NB4 (cell line): ENCODE data around the gene UBN1.
A peak's percentile ranks its signal among the peaks of the same experiment; 100 is the strongest.

Source experiments
- DNase-seq: peaks from one replicate; pipeline ENCODE4 v3.0.0; 2010; ENCODE audit warnings: low read depth
- H3K4me3 ChIP-seq: one replicate; pipeline ENCODE4 v1.5.1; 2011; ENCODE audit warnings: mild to moderate bottlenecking, low read depth, low read length, moderate library complexity
- MYC ChIP-seq: IDR thresholded peaks from 2 replicates; pipeline ENCODE4 v1.6.1; 2011; ENCODE audit warnings: low read depth, low read length
- POLR2A ChIP-seq: IDR thresholded peaks from 2 replicates; pipeline ENCODE4 v1.6.1; 2011; ENCODE audit warnings: mild to moderate bottlenecking; ENCODE audit not compliant: insufficient read length; ENCODE audit errors: extremely low read depth
- TF ChIP-seq, protein P1 (sequence below): IDR thresholded peaks from 2 replicates; pipeline ENCODE4 v1.6.1; 2011; ENCODE audit warnings: low read depth, low read length
- TF ChIP-seq, protein P2 (sequence below): IDR thresholded peaks from one replicate; pipeline ENCODE4 v1.5.1; 2012; ENCODE audit warnings: low read depth, low read length

The UBN1 gene

DNA sequence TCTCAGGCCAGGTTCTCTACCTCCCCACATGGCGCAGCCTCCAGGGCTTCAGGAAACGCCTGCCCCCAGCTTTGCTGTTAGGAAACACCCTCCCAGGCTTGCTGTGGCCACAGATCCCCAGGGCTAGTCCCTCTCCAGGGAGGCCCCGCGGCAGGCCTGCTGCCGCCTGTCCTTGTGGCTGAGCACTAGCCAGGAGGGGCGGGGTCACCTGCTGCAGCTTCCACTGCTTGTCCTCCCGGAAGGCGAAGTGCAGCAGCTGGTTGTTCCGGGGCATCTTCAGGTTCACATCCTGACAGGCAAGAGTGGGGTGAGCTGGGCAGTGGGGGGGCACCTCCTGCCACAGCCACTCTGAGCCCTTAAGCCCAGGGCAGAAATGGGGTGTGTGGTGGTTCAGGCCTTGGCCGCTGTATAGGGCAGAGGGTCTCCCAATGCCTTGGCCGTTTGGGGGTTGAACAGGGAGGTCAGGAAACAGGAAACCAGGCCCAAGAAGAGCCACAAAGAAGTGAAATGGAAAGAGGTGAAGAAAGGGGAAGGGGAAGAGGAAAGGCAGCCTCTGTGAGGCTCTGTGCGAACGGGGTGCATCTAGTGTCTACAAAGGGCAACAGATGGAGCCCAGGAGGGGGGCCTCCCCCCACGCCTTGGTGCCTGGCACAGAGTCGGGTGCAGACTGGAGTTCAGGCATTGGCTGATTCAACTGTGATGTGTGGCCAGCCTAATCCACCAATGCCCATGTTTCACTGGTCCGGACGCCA, 46.8 kb upstream of the UBN1 start:
- peak overlapping the region; percentile 73 for H3K4me3 ChIP-seq
- TF ChIP-seq POLR2A (peak; percentile 37), MYC (peak; percentile 85; the same call in 1 of the 2 replicates)
- TF ChIP-seq, protein P1, sequence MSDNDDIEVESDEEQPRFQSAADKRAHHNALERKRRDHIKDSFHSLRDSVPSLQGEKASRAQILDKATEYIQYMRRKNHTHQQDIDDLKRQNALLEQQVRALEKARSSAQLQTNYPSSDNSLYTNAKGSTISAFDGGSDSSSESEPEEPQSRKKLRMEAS: peak; percentile 71
- TF ChIP-seq, protein P2, sequence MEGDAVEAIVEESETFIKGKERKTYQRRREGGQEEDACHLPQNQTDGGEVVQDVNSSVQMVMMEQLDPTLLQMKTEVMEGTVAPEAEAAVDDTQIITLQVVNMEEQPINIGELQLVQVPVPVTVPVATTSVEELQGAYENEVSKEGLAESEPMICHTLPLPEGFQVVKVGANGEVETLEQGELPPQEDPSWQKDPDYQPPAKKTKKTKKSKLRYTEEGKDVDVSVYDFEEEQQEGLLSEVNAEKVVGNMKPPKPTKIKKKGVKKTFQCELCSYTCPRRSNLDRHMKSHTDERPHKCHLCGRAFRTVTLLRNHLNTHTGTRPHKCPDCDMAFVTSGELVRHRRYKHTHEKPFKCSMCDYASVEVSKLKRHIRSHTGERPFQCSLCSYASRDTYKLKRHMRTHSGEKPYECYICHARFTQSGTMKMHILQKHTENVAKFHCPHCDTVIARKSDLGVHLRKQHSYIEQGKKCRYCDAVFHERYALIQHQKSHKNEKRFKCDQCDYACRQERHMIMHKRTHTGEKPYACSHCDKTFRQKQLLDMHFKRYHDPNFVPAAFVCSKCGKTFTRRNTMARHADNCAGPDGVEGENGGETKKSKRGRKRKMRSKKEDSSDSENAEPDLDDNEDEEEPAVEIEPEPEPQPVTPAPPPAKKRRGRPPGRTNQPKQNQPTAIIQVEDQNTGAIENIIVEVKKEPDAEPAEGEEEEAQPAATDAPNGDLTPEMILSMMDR: no peak
- peak; percentile 99 for DNase-seq

DNA sequence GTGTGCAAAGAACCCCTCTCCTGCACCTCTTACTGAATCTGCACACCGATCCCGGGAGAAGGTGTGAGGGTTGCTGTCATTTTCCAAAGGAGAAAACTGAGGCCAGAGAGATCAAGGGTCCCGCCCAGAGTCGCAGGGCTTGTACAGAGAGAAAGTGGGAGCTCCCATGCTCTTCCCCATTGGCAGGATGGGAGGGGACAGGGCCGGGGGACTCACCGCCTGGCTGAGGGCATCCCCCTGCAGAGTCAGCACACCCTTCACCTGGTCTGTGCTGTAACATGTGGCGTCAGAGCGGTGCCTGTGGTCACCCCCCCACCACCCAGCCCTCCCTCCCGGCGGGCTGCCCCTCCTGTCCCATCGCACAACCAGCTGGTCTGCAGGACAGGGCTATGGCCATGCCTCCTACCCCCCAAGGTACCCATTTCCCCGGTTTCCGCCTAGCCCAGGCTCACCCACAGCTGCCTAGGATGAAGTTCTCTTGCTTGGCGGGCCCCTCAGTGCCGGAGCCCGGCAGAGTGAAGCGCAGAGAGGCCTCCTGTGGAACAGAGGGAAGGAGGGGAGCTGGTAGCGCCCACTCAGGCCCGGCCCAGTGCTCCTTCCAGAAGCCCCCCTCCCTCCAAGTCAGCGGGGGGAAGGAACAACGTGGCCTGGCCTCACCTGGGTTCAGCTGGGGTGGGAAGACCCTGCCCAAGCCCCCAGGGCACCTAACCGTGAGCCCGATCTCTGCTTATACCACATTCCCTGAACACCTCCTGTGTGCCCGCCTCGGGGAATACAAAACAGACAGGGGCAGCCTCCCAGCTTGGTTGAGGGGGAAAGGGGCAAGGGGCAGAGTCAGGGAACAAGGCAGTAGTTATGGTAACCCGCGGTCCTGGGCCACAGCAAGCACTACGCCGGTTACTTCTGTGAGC, 46.0 kb upstream of the UBN1 start:
- TF ChIP-seq POLR2A (no peak), MYC (no peak)
- TF ChIP-seq, protein P1: no peak
- TF ChIP-seq, protein P2: no peak
- H3K4me3 ChIP-seq: peak overlapping the region; percentile 73
- peak; percentile 38 for DNase-seq

DNA sequence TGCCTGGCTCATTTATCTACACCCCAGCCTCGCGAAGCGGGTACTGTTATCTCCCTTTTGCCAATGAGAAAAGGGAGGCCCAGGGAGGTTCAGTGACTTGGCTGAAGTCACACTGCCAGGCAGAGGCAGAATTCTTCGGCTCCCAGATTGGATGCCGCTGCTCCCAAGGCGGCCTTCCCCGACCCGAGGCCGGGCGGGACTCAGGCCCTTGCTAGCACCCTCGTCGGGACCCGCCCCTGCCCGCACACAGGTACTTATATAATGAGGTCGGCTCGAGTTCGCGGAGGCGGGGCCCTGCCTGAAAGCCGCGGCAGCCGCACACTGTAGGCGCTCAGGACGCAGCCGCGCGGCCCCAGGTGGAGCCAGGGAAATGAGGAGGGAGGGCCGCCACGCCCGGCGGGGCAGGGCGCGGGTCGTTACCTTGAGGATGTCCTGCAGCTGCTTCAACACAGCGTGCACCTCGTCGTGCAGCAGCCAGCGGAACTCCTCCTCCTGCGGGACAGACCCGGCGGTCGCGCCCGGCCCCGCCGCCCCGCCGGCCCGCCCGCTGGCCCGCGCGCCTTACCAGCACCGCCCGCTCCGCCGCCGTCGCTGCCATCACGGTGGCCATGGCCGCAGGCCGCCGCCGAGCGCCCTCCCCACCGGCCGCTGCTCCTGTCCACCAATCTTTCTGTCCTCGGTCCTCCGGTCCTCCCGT, 45.2 kb upstream of the UBN1 start, which contains the start of gene ROGDI:
Gene ROGDI (minus strand): TSS at position 672 of the 697 bp plus-strand sequence. CDS start 62 bp downstream, at position 610.
- DNase-seq: peak; percentile 83
- peak; percentile 45; the same call in 1 of the 2 replicates for TF ChIP-seq MYC
- peak; percentile 19 for TF ChIP-seq POLR2A
- TF ChIP-seq, protein P2: no peak
- peak within 1 kb of the TSS; percentile 73 for H3K4me3 ChIP-seq

DNA sequence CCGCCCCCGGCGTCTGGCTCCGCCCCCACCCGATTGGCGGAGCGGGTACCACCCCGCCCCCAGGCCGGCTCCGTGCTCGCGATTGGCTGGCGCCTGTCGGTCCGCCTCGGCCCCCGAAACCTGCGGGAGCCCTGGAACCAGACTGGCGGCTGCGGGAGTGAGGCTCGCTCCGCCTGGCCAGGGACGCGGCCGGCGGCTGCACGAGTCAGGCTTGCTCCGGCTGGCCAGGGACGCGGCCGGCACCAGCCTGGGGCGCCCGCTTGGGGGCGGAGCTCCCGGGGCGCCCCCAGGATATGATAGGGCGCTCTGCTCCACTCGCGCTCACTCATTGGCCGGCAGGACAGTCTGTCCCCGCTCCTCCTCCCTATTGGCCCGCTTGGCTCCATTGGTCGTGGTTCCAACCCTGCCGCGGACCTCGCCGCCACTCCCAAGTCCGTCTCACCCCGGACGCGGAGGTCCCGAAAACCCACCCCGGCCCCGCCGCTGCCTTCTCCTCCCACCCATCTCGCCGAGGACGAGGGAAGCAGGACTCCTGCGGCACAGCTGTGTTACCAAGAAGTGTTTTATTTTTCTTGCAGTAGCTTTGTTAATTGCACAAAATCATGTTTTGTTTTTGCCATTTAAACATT, 44.5 kb upstream of the UBN1 start:
- TF ChIP-seq MYC (no peak), POLR2A (no peak)
- TF ChIP-seq, protein P1: no peak
- TF ChIP-seq, protein P2: no peak
- H3K4me3 ChIP-seq: peak overlapping the region; percentile 73
- DNase-seq: peak; percentile 92

DNA sequence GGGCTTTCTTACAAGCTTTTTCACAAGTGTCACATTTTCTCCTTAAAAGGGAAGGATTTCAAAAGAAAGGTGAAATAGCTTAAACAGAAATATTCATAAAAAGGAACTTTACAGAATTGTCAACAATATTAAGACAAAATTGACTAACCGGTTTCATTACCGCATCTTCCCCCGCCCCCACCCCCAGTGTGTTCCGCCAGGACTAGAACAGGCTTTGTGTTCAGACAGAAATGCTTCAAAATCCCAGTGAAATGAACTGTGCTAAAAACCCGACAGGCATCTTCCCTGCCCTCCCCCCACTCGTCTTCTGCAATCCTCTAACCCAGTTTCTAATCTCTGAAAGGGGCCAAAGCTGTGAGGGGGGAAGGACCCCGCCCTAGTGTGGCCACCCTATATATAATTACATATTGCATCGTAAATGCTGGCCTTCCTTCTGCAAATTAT, 43.9 kb upstream of the UBN1 start:
- TF ChIP-seq, protein P1: no peak
- TF ChIP-seq, protein P2: no peak
- TF ChIP-seq MYC (no peak), POLR2A (no peak)
- peak overlapping the region; percentile 60 for H3K4me3 ChIP-seq
- peak; percentile 43 for DNase-seq
